ENCODE results near the gene OR8B12.

The OR8B12 gene

GRCh38 chr11:124569697-124570096, 26.2 kb upstream of the OR8B12 start, which contains the start of gene OR8A1:
TSS of gene OR8A1 (plus strand) at chr11:124569997. CDS start at chr11:124570120, 123 bp downstream.
- H3K27me3 ChIP-seq (ENCODE audit: control insufficient read depth, insufficient read depth, low read length), result no peaks in the 10 kb centered on the region

GRCh38 chr11:124556828-124557227, 13.4 kb upstream of the OR8B12 start:
- Histone ChIP-seq H3K4me3 (ENCODE audit: low read length) (no peak overlapping the region), H3K36me3 (ENCODE audit: control insufficient read depth, low read depth, low read length) (no peaks in the 10 kb centered on the region), H3K27ac (ENCODE audit: low read length) (no peak overlapping the region), H3K9me3 (ENCODE audit: control insufficient read depth, low read depth, low read length) (no peaks in the 10 kb centered on the region), H3K4me1 (ENCODE audit: control insufficient read depth, low read depth, low read length) (no peaks in the 10 kb centered on the region), H3K9ac (ENCODE audit: low read length) (no peak overlapping the region), H3K27me3 (ENCODE audit: control insufficient read depth, insufficient read depth, low read length) (no peaks in the 10 kb centered on the region)

More at GRCh38 chr11:124569697-124570096, 26.2 kb upstream of the OR8B12 start, which contains the start of gene OR8A1:
- H3K27ac ChIP-seq (ENCODE audit: low read length), result no peak within 1 kb of the TSS
- no peak within 1 kb of the TSS for H3K9ac ChIP-seq (ENCODE audit: low read length)
- no peaks in the 10 kb centered on the region for H3K4me1 ChIP-seq (ENCODE audit: control insufficient read depth, low read depth, low read length)
- H3K9me3 ChIP-seq (ENCODE audit: control insufficient read depth, low read depth, low read length), result peaks cover 4% of the 10 kb centered on the region
- no peaks in the 10 kb centered on the region for H3K36me3 ChIP-seq (ENCODE audit: control insufficient read depth, low read depth, low read length)
- H3K4me3 ChIP-seq (ENCODE audit: low read length), result no peak within 1 kb of the TSS

GRCh38 chr11:124551987-124552386, 8.5 kb upstream of the OR8B12 start:
- Histone ChIP-seq H3K9ac (ENCODE audit: low read length) (no peak overlapping the region), H3K27ac (ENCODE audit: low read length) (no peak overlapping the region), H3K9me3 (ENCODE audit: control insufficient read depth, low read depth, low read length) (no peaks in the 10 kb centered on the region), H3K4me3 (ENCODE audit: low read length) (no peak overlapping the region), H3K4me1 (ENCODE audit: control insufficient read depth, low read depth, low read length) (no peaks in the 10 kb centered on the region), H3K27me3 (ENCODE audit: control insufficient read depth, insufficient read depth, low read length) (no peaks in the 10 kb centered on the region), H3K36me3 (ENCODE audit: control insufficient read depth, low read depth, low read length) (no peaks in the 10 kb centered on the region)

DNA sequence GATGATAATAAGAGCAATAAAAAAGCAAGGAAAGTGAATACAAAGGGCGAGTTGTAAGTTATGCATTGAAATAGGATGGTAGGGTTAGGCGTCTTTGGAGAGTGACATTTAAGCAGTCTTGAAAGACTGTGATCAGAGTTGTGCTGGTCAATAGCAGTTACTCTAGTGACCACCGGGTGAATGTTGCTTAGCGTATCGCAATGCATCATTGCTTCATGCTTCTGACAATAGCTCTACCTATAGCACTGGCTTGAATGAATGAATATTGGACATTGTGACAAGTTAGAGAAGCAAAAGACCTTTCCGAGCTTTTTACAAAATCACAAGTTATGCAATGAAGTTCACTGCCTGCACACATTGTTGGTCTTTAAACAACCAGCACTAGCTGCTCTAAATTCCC, 7.7 kb upstream of the OR8B12 start:
- Histone ChIP-seq H3K27ac (ENCODE audit: low read length) (no peak overlapping the region), H3K4me3 (ENCODE audit: low read length) (no peak overlapping the region), H3K36me3 (ENCODE audit: control insufficient read depth, low read depth, low read length) (no peaks in the 10 kb centered on the region), H3K4me1 (ENCODE audit: control insufficient read depth, low read depth, low read length) (no peaks in the 10 kb centered on the region), H3K27me3 (ENCODE audit: control insufficient read depth, insufficient read depth, low read length) (no peaks in the 10 kb centered on the region), H3K9me3 (ENCODE audit: control insufficient read depth, low read depth, low read length) (no peaks in the 10 kb centered on the region), H3K9ac (ENCODE audit: low read length) (no peak overlapping the region)

GRCh38 chr11:124543145-124543544, 309 bp downstream of the OR8B12 start:
- H3K27ac ChIP-seq (ENCODE audit: low read length), result no peak overlapping the region
- H3K4me3 ChIP-seq (ENCODE audit: low read length), result no peak overlapping the region
- H3K9me3 ChIP-seq (ENCODE audit: control insufficient read depth, low read depth, low read length), result no peaks in the 10 kb centered on the region
- no peaks in the 10 kb centered on the region for H3K36me3 ChIP-seq (ENCODE audit: control insufficient read depth, low read depth, low read length)
- no peak overlapping the region for H3K9ac ChIP-seq (ENCODE audit: low read length)
- no peaks in the 10 kb centered on the region for H3K27me3 ChIP-seq (ENCODE audit: control insufficient read depth, insufficient read depth, low read length)
- no peaks in the 10 kb centered on the region for H3K4me1 ChIP-seq (ENCODE audit: control insufficient read depth, low read depth, low read length)

DNA sequence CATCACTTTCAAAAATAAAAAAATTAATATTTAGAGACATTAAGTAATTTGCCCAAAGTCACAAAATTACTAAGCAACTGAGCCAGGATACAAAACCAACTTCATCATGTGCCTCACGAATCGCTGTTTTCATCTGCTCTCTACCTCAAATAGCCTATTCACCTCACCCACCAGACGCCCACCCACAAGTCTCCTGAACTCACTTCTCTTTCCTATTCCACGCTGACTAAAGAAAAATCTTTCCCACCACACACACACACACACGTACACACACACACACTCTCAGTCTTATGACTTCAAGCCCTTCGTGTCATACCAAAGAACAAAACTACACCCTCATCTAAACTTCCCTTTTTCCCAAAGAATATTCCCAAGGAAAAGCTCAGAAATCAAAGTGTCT, 2.2 kb downstream of the OR8B12 start:
- peaks cover 2% of the 10 kb centered on the region for H3K4me1 ChIP-seq (ENCODE audit: control insufficient read depth, low read depth, low read length)
- H3K9me3 ChIP-seq (ENCODE audit: control insufficient read depth, low read depth, low read length), result no peaks in the 10 kb centered on the region
- no peaks in the 10 kb centered on the region for H3K27me3 ChIP-seq (ENCODE audit: control insufficient read depth, insufficient read depth, low read length)
- H3K9ac ChIP-seq (ENCODE audit: low read length), result no peak overlapping the region
- no peaks in the 10 kb centered on the region for H3K36me3 ChIP-seq (ENCODE audit: control insufficient read depth, low read depth, low read length)
- no peak overlapping the region for H3K4me3 ChIP-seq (ENCODE audit: low read length)
- no peak overlapping the region for H3K27ac ChIP-seq (ENCODE audit: low read length)

DNA sequence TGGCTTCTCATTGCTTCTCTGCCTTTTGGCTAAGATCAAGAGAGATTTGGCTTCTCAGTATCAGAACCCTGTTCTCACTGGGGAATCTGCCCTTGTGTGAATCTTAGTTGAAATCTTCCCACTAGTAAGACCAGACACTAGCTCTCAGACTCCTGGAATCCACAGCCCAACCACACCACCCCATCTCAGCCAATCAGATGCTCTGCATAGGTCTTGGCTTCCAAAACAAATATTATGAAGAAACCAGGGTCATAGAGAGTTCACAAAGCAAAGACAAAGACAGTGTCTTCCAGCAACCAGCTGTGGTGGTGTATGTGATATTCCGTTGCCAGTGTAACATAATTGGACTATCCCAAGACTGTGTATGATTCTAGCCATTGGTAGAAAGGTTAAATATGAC, 5.4 kb downstream of the OR8B12 start:
- H3K9ac ChIP-seq (ENCODE audit: low read length), result no peak overlapping the region
- H3K27ac ChIP-seq (ENCODE audit: low read length), result no peak overlapping the region
- H3K4me3 ChIP-seq (ENCODE audit: low read length), result no peak overlapping the region
- H3K27me3 ChIP-seq (ENCODE audit: control insufficient read depth, insufficient read depth, low read length), result no peaks in the 10 kb centered on the region
- H3K36me3 ChIP-seq (ENCODE audit: control insufficient read depth, low read depth, low read length), result no peaks in the 10 kb centered on the region
- no peaks in the 10 kb centered on the region for H3K9me3 ChIP-seq (ENCODE audit: control insufficient read depth, low read depth, low read length)
- H3K4me1 ChIP-seq (ENCODE audit: control insufficient read depth, low read depth, low read length), result peaks cover 3% of the 10 kb centered on the region

DNA sequence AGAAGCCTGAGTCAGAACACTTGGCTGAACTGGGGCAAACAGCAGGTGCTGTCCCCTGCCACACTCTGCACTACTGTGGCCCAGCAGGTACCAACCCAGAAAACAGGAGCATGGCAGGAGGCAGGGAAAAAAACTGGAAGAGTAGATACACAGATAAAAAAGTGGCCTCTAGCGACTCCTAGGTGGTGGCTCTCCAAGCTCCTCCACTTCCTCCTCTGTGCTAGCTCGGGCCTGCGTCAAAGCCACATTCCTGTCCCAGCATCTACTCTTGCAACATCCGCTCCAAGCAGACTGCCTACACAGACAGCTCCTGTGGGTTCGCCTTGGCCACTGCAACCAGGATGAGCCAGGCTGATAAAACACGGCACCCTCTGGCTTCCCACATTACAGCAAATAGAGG, 6.9 kb downstream of the OR8B12 start:
- Histone ChIP-seq H3K36me3 (ENCODE audit: control insufficient read depth, low read depth, low read length) (no peaks in the 10 kb centered on the region), H3K27ac (ENCODE audit: low read length) (no peak overlapping the region), H3K4me1 (ENCODE audit: control insufficient read depth, low read depth, low read length) (peaks cover 3% of the 10 kb centered on the region), H3K9me3 (ENCODE audit: control insufficient read depth, low read depth, low read length) (no peaks in the 10 kb centered on the region), H3K27me3 (ENCODE audit: control insufficient read depth, insufficient read depth, low read length) (no peaks in the 10 kb centered on the region), H3K9ac (ENCODE audit: low read length) (no peak overlapping the region), H3K4me3 (ENCODE audit: low read length) (no peak overlapping the region)

DNA sequence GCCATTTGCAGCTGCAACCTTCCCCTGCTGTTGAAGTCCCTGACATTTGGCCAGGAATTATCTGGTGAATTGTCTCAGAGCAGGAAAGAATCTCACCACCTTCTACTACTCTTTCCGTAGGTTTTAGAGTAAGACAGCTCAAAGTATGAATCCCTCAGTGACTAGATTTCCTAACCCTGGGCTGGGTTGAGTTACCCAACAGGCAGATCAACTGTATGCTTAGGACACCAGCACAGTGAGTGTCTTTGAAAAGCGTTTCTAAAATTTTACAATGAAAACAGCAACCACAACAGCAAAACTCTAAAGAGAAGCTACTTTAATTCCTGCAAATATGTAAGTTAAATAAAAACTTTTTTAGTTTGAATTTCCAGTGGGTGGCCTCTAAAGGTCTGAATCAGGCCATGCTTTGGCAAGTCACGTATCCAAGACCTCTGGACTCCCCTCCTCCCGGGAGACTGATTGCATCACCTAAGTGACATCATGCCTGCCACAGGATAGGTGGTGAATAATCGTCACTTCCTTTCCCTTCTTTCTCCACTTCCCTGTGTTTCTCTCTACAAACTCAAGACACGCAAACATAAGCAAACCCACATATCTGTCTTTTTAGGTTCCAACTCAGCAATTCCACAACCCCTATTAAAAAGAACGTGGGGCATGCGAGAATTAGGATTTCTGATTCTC, 7.8 kb downstream of the OR8B12 start:
- Histone ChIP-seq H3K27ac (ENCODE audit: low read length) (no peak overlapping the region), H3K27me3 (ENCODE audit: control insufficient read depth, insufficient read depth, low read length) (no peaks in the 10 kb centered on the region)

DNA sequence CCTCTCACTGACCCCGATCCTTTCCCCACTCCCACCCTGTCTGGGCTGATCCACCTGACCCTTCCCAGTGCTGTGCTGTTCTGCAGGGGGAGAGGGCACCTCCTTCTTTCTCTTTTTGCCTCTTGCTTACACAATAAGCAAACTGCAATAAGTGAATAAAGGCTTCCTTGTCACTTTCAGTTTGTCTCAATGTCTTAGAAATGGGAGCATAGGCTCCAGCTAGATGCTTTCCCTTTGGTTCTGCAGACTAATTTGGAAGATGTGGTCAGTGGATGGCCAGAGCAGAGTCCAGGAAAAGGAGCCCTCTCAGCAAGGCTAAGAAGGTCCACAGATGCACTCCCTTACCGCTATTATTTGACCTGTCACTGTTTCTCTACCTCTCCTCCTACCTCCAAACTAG, 9.4 kb downstream of the OR8B12 start:
- Histone ChIP-seq H3K36me3 (ENCODE audit: control insufficient read depth, low read depth, low read length) (no peaks in the 10 kb centered on the region), H3K4me3 (ENCODE audit: low read length) (no peak overlapping the region), H3K27ac (ENCODE audit: low read length) (no peak overlapping the region), H3K4me1 (ENCODE audit: control insufficient read depth, low read depth, low read length) (peaks cover 3% of the 10 kb centered on the region), H3K9me3 (ENCODE audit: control insufficient read depth, low read depth, low read length) (no peaks in the 10 kb centered on the region), H3K27me3 (ENCODE audit: control insufficient read depth, insufficient read depth, low read length) (no peaks in the 10 kb centered on the region), H3K9ac (ENCODE audit: low read length) (no peak overlapping the region)

More for the DNA sequence above, 7.8 kb downstream of the OR8B12 start:
- peaks cover 3% of the 10 kb centered on the region for H3K4me1 ChIP-seq (ENCODE audit: control insufficient read depth, low read depth, low read length)
- no peaks in the 10 kb centered on the region for H3K9me3 ChIP-seq (ENCODE audit: control insufficient read depth, low read depth, low read length)
- H3K9ac ChIP-seq (ENCODE audit: low read length), result no peak overlapping the region
- no peaks in the 10 kb centered on the region for H3K36me3 ChIP-seq (ENCODE audit: control insufficient read depth, low read depth, low read length)
- H3K4me3 ChIP-seq (ENCODE audit: low read length), result no peak overlapping the region

- Histone ChIP-seq H3K9me3 (ENCODE audit: control insufficient read depth, low read depth, low read length) (no peaks in the 10 kb centered on the region), H3K9ac (ENCODE audit: low read length) (no peak overlapping the region)
These were observed 9.8 kb downstream of the OR8B12 start for GRCh38 chr11:124533626-124534025.

GRCh38 chr11:124520550-124520854, 23.0 kb downstream of the OR8B12 start:
- no peaks in the 10 kb centered on the region for H3K27me3 ChIP-seq (ENCODE audit: control insufficient read depth, insufficient read depth, low read length)

More at GRCh38 chr11:124533626-124534025, 9.8 kb downstream of the OR8B12 start:
- no peak overlapping the region for H3K4me3 ChIP-seq (ENCODE audit: low read length)
- peaks cover 3% of the 10 kb centered on the region for H3K4me1 ChIP-seq (ENCODE audit: control insufficient read depth, low read depth, low read length)
- H3K27ac ChIP-seq (ENCODE audit: low read length), result no peak overlapping the region
- H3K36me3 ChIP-seq (ENCODE audit: control insufficient read depth, low read depth, low read length), result no peaks in the 10 kb centered on the region
- no peaks in the 10 kb centered on the region for H3K27me3 ChIP-seq (ENCODE audit: control insufficient read depth, insufficient read depth, low read length)

More at GRCh38 chr11:124520550-124520854, 23.0 kb downstream of the OR8B12 start:
- no peaks in the 10 kb centered on the region for H3K36me3 ChIP-seq (ENCODE audit: control insufficient read depth, low read depth, low read length)
- no peak overlapping the region for H3K27ac ChIP-seq (ENCODE audit: low read length)
- H3K9me3 ChIP-seq (ENCODE audit: control insufficient read depth, low read depth, low read length), result no peaks in the 10 kb centered on the region
- H3K9ac ChIP-seq (ENCODE audit: low read length), result no peak overlapping the region
- H3K4me1 ChIP-seq (ENCODE audit: control insufficient read depth, low read depth, low read length), result no peaks in the 10 kb centered on the region
- H3K4me3 ChIP-seq (ENCODE audit: low read length), result no peak overlapping the region
